ENCODE measurements around the gene INPP5F. TPM values are rescaled to one million over a fixed set of nuclear protein-coding genes. Genes with fewer than 3 reads are reported as not detected.

The INPP5F gene
- total and polyA plus RNA-seq, 2 of the 13 experiments (the other 11 are each of a cell fraction or from before 2014, with no cell fraction given), result 12.5 to 15.7 TPM

- no peak for TF ChIP-seq ZNF597 (CRISPR knock-in tag; IDR thresholded peaks at IDR 0.05)
- no peak for TF ChIP-seq SNAPC4 (CRISPR knock-in tag; IDR thresholded peaks at IDR 0.05)
- no peak for TF ChIP-seq ZNF558 (CRISPR knock-in tag; IDR thresholded peaks at IDR 0.05; ENCODE audit: borderline replicate concordance)
- TF ChIP-seq IRX3 (CRISPR knock-in tag; IDR thresholded peaks at IDR 0.05; ENCODE audit: borderline replicate concordance, low read depth), result no peak
- TF ChIP-seq PPARG (CRISPR knock-in tag; conservative IDR thresholded peaks at IDR 0.05), result no peak
- TF ChIP-seq ZNF33A (CRISPR knock-in tag; IDR thresholded peaks at IDR 0.05; ENCODE audit: borderline replicate concordance), result no peak
- TF ChIP-seq TFE3 (CRISPR knock-in tag; IDR thresholded peaks at IDR 0.05), result no peak
- no peak for TF ChIP-seq EZH2 (conservative IDR thresholded peaks at IDR 0.05; ENCODE audit: low read depth, low read length)
- peak; percentile 35; the same call in 1 of the 2 replicates for TF ChIP-seq FOXJ3 (CRISPR knock-in tag; IDR thresholded peaks at IDR 0.05; ENCODE audit: borderline replicate concordance)
- no peak for TF ChIP-seq ZNF580 (CRISPR knock-in tag; IDR thresholded peaks at IDR 0.05; ENCODE audit: borderline replicate concordance, low read depth)
- no peak for TF ChIP-seq CSRNP1 (CRISPR knock-in tag; IDR thresholded peaks at IDR 0.05)
- no peak for TF ChIP-seq ZHX1 (CRISPR knock-in tag; IDR thresholded peaks at IDR 0.05; ENCODE audit: low read depth)
- peak in 1 of 2 experiments; percentile 76; a peak in 2 of 4 replicates for TF ChIP-seq EP300 (IDR thresholded peaks at IDR 0.05; ENCODE audit: low read depth in 2 of 2, low read length in 2 of 2)
- peak; percentile 54 for TF ChIP-seq EP300 (CRISPR knock-in tag; IDR thresholded peaks at IDR 0.05; ENCODE audit: borderline replicate concordance)
- no peak for TF ChIP-seq POLR2G (IDR thresholded peaks at IDR 0.05; ENCODE audit: low read depth, low read length)
Observed at GRCh38 chr10:119762035-119762434, 36.2 kb downstream of the INPP5F start (continued).
